K562 (cell line): Measurements from ENCODE around the gene PPARD. TPM values are rescaled to one million over a fixed set of nuclear protein-coding genes. Genes with fewer than 3 reads are reported as not detected.

Source experiments
- ARID2 ChIP-seq: fragments of 450-650 bp; IDR thresholded peaks from 2 replicates; pipeline ENCODE4 v1.6.1; 2017; ENCODE audit warnings: antibody characterized with exemption, mild to moderate bottlenecking
- ATF1 ChIP-seq, 2 experiments: fragments of 450-650 bp in 1 of 2; IDR thresholded peaks; 2 replicates each; pipeline ENCODE4 v1.6.1; 2016; ENCODE audit warnings: missing compliant biosample characterization in 1 of 2, missing genetic modification characterization in 1 of 2
- BHLHE40 ChIP-seq: IDR thresholded peaks from 2 replicates; pipeline ENCODE4 v1.6.1; 2011; ENCODE audit warnings: low read length, improper control_type of control experiment
- BRD4 ChIP-seq: fragments of 200-600 bp; sonication (generic); IDR thresholded peaks from 2 replicates; pipeline ENCODE4 v1.6.1; 2017; ENCODE audit warnings: inconsistent platforms
- GATA2 ChIP-seq: sonication (generic); formaldehyde crosslinking; IDR thresholded peaks from 2 replicates; pipeline ENCODE4 v1.4.0; 2020; ENCODE audit warnings: mild to moderate bottlenecking, missing genetic modification reagents
- HNRNPUL1 ChIP-seq: fragments of 200-400 bp; formaldehyde crosslinking; IDR thresholded peaks from 2 replicates; pipeline ENCODE4 v1.6.1; 2017; ENCODE audit warnings: low read length
- KDM5B ChIP-seq: fragments of 200-600 bp; sonication (generic); IDR thresholded peaks from 2 replicates; pipeline ENCODE4 v1.6.1; 2012; ENCODE audit warnings: low read depth, mild to moderate bottlenecking, moderate library complexity, low read length, control low read depth, inconsistent platforms; ENCODE audit not compliant: insufficient replicate concordance
- KLF13 ChIP-seq: fragments of 450-650 bp; IDR thresholded peaks from 2 replicates; pipeline ENCODE4 v1.6.1; 2016; ENCODE audit warnings: missing genetic modification characterization, low read depth, mild to moderate bottlenecking, missing compliant biosample characterization, moderate library complexity, borderline replicate concordance
- MAFF ChIP-seq: IDR thresholded peaks from 2 replicates; pipeline ENCODE4 v1.6.1; 2012; ENCODE audit warnings: low read length, improper control_type of control experiment
- NBN ChIP-seq: fragments of 450-650 bp; IDR thresholded peaks from 2 replicates; pipeline ENCODE4 v1.6.1; 2016; ENCODE audit warnings: low read depth, mild to moderate bottlenecking
- POLR3G ChIP-seq: IDR thresholded peaks from 2 replicates; pipeline ENCODE4 v1.6.1; 2011; ENCODE audit not compliant: insufficient read length, insufficient replicate concordance; ENCODE audit errors: extremely low read depth
- PPARD ChIP-seq: fragments of 250-450 bp; sonication (Bioruptor Pico); IDR thresholded peaks from 2 replicates; pipeline ENCODE4 v1.8.0; 2022; ENCODE audit warnings: inconsistent platforms, mild to moderate bottlenecking, moderate library complexity
- RFX5 ChIP-seq: IDR thresholded peaks from 2 replicates; pipeline ENCODE4 v1.6.1; 2011; ENCODE audit warnings: low read depth, mild to moderate bottlenecking, improper control_type of control experiment, low read length
- SLC30A9 ChIP-seq: fragments of 250-450 bp; sonication (Bioruptor Pico); IDR thresholded peaks from 2 replicates; pipeline ENCODE4 v1.8.0; 2022; ENCODE audit warnings: mild to moderate bottlenecking, moderate library complexity
- SRSF1 ChIP-seq: fragments of 200-400 bp; formaldehyde crosslinking; IDR thresholded peaks from 2 replicates; pipeline ENCODE4 v1.6.1; 2017; ENCODE audit warnings: mild to moderate bottlenecking, low read depth, low read length, moderate library complexity
- ZBTB1 ChIP-seq: sonication (generic); formaldehyde crosslinking; IDR thresholded peaks from 2 replicates; pipeline ENCODE4 v1.8.1; 2023; ENCODE audit warnings: missing genetic modification reagents, low read depth, mild to moderate bottlenecking, borderline replicate concordance
- ZBTB17 ChIP-seq: fragments of 450-650 bp; formaldehyde crosslinking; IDR thresholded peaks from 2 replicates; pipeline ENCODE4 v1.4.0; 2020; ENCODE audit warnings: mild to moderate bottlenecking
- ZC3H11A ChIP-seq: IDR thresholded peaks from 2 replicates; pipeline ENCODE4 v1.6.1; 2012; ENCODE audit warnings: low read depth, low read length, improper control_type of control experiment
- ZEB2 ChIP-seq: fragments of 450-650 bp; IDR thresholded peaks from 2 replicates; pipeline ENCODE4 v1.6.1; 2016
- ZNF165 ChIP-seq: fragments of 250-450 bp; sonication (Bioruptor Pico); IDR thresholded peaks from 2 replicates; pipeline ENCODE4 v1.4.0; 2020; ENCODE audit warnings: borderline replicate concordance
- polyA plus RNA-seq, 8 experiments: library from polyadenylated mRNA; depleted of rRNA in 4 of 8; stranded (reverse) in 5 of 8; unstranded in 3 of 8; fragments of >200 nt; fragmentation: Nextera tagmentation in 2 of 8; fragmentation: Illumina TruSeq in 1 of 8; extraction: Ambion mirVana in 2 of 8; extraction: Trizol in 1 of 8; gene quantifications; 2 replicates each; pipeline versions ENCODE4 v1.2.1 to v1.2.3, GENCODE V29; 2011 to 2014; ENCODE audit warnings: inconsistent platforms in 1 of 8, missing spikeins in 1 of 8
- total RNA-seq, 7 experiments: library from RNA; depleted of rRNA in 6 of 7; stranded (reverse); fragments of >200 nt in 6 of 7; fragmentation: Illumina TruSeq in 2 of 7; extraction: Trizol in 2 of 7; gene quantifications; 2 replicates each; pipeline versions ENCODE4 v1.2.1 to v1.2.3, GENCODE V29; 2011 to 2021; ENCODE audit warnings: low replicate concordance in 1 of 7
- TF ChIP-seq, protein P1 (sequence below): fragments of 200-800 bp; sonication (Bioruptor generic); IDR thresholded peaks from 2 replicates; pipeline ENCODE4 v1.6.1; 2017; ENCODE audit warnings: missing genetic modification characterization, missing compliant biosample characterization
- TF ChIP-seq, protein P2 (sequence below), 2 experiments: IDR thresholded peaks; 2 replicates each; pipeline ENCODE4 v1.6.1; 2012; ENCODE audit warnings: improper control_type of control experiment in 2 of 2, low read depth in 2 of 2, low read length in 2 of 2, borderline replicate concordance in 1 of 2
- TF ChIP-seq, protein P3 (sequence below): fragments of 250-450 bp; sonication (Bioruptor Pico); IDR thresholded peaks from 2 replicates; pipeline ENCODE4 v1.5.0; 2021
- TF ChIP-seq, protein P4 (sequence below): sonication (generic); formaldehyde crosslinking; IDR thresholded peaks from 2 replicates; pipeline ENCODE4 v1.8.0; 2022; ENCODE audit warnings: missing genetic modification reagents, mild to moderate bottlenecking, moderate library complexity, borderline replicate concordance

The PPARD gene
- total and polyA plus RNA-seq, 9 of the 15 experiments (the other 6 are each of a cell fraction or from before 2014, with no cell fraction given), result 0.14 to 13.2 (median 3.8) TPM

DNA sequence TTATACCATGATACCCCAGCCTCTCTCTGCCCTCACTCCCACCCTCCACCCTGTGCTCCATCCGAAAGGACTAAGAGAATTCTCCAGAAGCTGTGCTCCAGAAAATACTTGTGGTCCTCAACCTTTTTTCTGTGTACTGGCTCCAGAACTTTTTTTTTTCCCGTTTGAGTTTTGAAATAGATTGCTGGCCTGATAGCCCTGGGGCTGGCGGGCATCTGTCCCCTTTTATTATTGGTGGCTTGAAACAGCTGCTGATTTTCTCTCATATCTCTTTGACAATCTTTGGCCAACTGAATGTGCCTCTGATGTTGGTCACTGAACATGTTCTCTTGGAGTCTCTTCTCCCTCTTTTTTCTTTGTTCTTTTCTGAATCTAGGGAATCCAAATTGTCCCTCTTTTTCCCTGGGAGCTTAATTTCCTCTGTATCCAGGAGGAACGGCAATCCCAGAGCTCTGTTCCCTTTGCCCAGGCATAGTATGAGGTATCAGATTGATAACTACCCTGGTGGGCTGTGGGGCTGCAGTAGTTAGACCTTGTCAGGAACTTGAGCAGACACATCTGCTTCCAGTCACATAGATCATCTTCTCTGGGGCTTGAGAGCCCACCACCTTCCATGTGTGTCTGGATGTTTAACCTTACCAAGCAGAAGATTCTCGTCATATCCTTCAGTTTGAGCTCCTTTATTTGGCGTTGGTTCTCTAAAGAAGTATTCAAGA, 1.6 kb downstream of the PPARD start (continued):
- TF ChIP-seq ZC3H11A, result no peak
- TF ChIP-seq GATA2, result peak; percentile 22; the same call in 1 of the 2 replicates
- TF ChIP-seq ZBTB17 (CRISPR knock-in tag), result no peak
- TF ChIP-seq ZEB2, result no peak
- no peak for TF ChIP-seq BRD4
- TF ChIP-seq POLR3G, result no peak
- TF ChIP-seq HNRNPUL1, result no peak
- no peak for TF ChIP-seq ATF1 (CRISPR knock-in tag; IDR thresholded peaks at IDR 0.05)
- peak; percentile 29; the same call in 1 of the 2 replicates for TF ChIP-seq ATF1 (tag; IDR thresholded peaks at IDR 0.05)
- TF ChIP-seq, protein P1, sequence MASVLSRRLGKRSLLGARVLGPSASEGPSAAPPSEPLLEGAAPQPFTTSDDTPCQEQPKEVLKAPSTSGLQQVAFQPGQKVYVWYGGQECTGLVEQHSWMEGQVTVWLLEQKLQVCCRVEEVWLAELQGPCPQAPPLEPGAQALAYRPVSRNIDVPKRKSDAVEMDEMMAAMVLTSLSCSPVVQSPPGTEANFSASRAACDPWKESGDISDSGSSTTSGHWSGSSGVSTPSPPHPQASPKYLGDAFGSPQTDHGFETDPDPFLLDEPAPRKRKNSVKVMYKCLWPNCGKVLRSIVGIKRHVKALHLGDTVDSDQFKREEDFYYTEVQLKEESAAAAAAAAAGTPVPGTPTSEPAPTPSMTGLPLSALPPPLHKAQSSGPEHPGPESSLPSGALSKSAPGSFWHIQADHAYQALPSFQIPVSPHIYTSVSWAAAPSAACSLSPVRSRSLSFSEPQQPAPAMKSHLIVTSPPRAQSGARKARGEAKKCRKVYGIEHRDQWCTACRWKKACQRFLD (CRISPR knock-in tag), result no peak
- 0 out of 2 replicates have a peak, but pooled peaks have one; percentile 32 for TF ChIP-seq ARID2
- TF ChIP-seq, protein P2, sequence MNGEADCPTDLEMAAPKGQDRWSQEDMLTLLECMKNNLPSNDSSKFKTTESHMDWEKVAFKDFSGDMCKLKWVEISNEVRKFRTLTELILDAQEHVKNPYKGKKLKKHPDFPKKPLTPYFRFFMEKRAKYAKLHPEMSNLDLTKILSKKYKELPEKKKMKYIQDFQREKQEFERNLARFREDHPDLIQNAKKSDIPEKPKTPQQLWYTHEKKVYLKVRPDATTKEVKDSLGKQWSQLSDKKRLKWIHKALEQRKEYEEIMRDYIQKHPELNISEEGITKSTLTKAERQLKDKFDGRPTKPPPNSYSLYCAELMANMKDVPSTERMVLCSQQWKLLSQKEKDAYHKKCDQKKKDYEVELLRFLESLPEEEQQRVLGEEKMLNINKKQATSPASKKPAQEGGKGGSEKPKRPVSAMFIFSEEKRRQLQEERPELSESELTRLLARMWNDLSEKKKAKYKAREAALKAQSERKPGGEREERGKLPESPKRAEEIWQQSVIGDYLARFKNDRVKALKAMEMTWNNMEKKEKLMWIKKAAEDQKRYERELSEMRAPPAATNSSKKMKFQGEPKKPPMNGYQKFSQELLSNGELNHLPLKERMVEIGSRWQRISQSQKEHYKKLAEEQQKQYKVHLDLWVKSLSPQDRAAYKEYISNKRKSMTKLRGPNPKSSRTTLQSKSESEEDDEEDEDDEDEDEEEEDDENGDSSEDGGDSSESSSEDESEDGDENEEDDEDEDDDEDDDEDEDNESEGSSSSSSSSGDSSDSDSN (IDR thresholded peaks at IDR 0.05; ENCODE audit: borderline replicate concordance in 1 of 2, low read depth in 2 of 2, low read length in 2 of 2), result no peak
- no peak for TF ChIP-seq RFX5
- no peak for TF ChIP-seq KLF13
- no peak for TF ChIP-seq ZBTB1
- TF ChIP-seq SRSF1, result no peak
- TF ChIP-seq PPARD (CRISPR knock-in tag), result no peak
- TF ChIP-seq MAFF, result no peak
- no peak for TF ChIP-seq NBN
- no peak for TF ChIP-seq BHLHE40
- TF ChIP-seq, protein P3, sequence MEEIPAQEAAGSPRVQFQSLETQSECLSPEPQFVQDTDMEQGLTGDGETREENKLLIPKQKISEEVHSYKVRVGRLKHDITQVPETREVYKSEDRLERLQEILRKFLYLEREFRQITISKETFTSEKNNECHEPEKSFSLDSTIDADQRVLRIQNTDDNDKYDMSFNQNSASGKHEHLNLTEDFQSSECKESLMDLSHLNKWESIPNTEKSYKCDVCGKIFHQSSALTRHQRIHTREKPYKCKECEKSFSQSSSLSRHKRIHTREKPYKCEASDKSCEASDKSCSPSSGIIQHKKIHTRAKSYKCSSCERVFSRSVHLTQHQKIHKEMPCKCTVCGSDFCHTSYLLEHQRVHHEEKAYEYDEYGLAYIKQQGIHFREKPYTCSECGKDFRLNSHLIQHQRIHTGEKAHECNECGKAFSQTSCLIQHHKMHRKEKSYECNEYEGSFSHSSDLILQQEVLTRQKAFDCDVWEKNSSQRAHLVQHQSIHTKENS (CRISPR knock-in tag), result no peak
- peak; percentile 10 for TF ChIP-seq KDM5B
- TF ChIP-seq ZNF165 (CRISPR knock-in tag), result no peak
- TF ChIP-seq, protein P4, sequence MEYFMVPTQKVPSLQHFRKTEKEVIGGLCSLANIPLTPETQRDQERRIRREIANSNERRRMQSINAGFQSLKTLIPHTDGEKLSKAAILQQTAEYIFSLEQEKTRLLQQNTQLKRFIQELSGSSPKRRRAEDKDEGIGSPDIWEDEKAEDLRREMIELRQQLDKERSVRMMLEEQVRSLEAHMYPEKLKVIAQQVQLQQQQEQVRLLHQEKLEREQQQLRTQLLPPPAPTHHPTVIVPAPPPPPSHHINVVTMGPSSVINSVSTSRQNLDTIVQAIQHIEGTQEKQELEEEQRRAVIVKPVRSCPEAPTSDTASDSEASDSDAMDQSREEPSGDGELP (CRISPR knock-in tag), result 0 out of 2 replicates have a peak, but pooled peaks have one; percentile 3
- no peak for TF ChIP-seq SLC30A9 (CRISPR knock-in tag)
